HFF-Myc (cell line): ENCODE measurements around the gene CHTOP.

ENCODE experiments used
- DNase-seq: peaks from one replicate; pipeline ENCODE4 v3.0.0-alpha.2; 2011; ENCODE audit warnings: low read depth; ENCODE audit errors: extremely low read depth
- H3K4me3 ChIP-seq: replicated peaks from 2 replicates; pipeline ENCODE4 v1.5.1; 2011; ENCODE audit warnings: low read depth, mild to moderate bottlenecking, control low read depth, low read length
- CTCF ChIP-seq: IDR thresholded peaks from 2 replicates; pipeline ENCODE4 v1.5.1; 2012; ENCODE audit warnings: mild to moderate bottlenecking, low read depth, low read length, control low read depth; ENCODE audit errors: missing control alignments

Gene CHTOP

GRCh38 chr1:153626904-153627714 is 6.8 kb upstream of the CHTOP start, which contains the start of gene S100A13:
Gene S100A13, minus strand, starts transcription at chr1:153627505. Its CDS starts 1,033 bp downstream, at chr1:153626472.
- peak; percentile 89 for TF ChIP-seq CTCF
- H3K4me3 ChIP-seq = peak within 1 kb of the TSS; percentile 74
- DNase-seq = peak; percentile 91

GRCh38 chr1:153627715-153628626 is 5.9 kb upstream of the CHTOP start, which contains the start of gene S100A1:
Gene S100A1, plus strand, starts transcription at chr1:153628434. Its CDS starts 2,088 bp downstream, at chr1:153630522.
- H3K4me3 ChIP-seq = peak within 1 kb of the TSS; percentile 74

GRCh38 chr1:153628638-153629342 is 5.1 kb upstream of the CHTOP start:
- DNase-seq = no peak
- no peak for TF ChIP-seq CTCF
- no peak overlapping the region for H3K4me3 ChIP-seq

More at GRCh38 chr1:153627715-153628626, 5.9 kb upstream of the CHTOP start, which contains the start of gene S100A1:
- TF ChIP-seq CTCF = peak; percentile 24
- no peak for DNase-seq

- no peak for TF ChIP-seq CTCF
Measured at GRCh38 chr1:153629343-153629665, 4.6 kb upstream of the CHTOP start.

GRCh38 chr1:153629971-153630370 is 3.9 kb upstream of the CHTOP start:
- no peak for DNase-seq
- no peak overlapping the region for H3K4me3 ChIP-seq
- no peak for TF ChIP-seq CTCF

More at GRCh38 chr1:153629343-153629665, 4.6 kb upstream of the CHTOP start:
- DNase-seq = no peak
- H3K4me3 ChIP-seq = no peak overlapping the region

- no peak overlapping the region for H3K4me3 ChIP-seq
- DNase-seq = no peak
- no peak for TF ChIP-seq CTCF
Measured at GRCh38 chr1:153630384-153630783, 3.5 kb upstream of the CHTOP start.
